Measurements from ENCODE around the gene PSRC1.

Gene PSRC1

DNA sequence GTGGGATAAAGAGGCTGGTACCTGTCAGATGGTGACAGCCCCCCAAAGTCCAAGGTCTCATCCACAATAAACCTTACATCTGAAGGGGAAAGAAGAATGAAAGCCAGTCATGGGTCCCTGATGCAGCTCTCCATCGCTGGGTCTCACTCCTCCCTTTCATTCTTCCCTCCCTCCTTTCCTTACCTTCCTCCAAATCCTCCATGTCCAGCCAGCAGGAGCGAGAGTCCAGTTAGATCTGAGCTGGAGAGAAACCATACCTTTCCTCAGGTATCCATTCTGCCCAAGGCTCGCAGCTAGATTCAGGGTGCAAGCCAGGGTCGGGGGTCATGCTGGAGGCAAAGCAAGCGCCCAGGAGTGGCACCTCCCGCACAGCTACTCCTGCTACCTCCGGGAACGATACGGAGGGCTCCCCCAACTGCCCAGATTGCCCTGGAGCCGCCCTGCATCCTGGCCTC, 421 bp downstream of the PSRC1 start:
- H2AFZ ChIP-seq (ENCODE audit: low read length), result peak overlapping the region; percentile 80
- TF ChIP-seq EZH2phosphoT487 (IDR thresholded peaks at IDR 0.05; ENCODE audit: borderline replicate concordance), result no peak
- TF ChIP-seq, protein P1, sequence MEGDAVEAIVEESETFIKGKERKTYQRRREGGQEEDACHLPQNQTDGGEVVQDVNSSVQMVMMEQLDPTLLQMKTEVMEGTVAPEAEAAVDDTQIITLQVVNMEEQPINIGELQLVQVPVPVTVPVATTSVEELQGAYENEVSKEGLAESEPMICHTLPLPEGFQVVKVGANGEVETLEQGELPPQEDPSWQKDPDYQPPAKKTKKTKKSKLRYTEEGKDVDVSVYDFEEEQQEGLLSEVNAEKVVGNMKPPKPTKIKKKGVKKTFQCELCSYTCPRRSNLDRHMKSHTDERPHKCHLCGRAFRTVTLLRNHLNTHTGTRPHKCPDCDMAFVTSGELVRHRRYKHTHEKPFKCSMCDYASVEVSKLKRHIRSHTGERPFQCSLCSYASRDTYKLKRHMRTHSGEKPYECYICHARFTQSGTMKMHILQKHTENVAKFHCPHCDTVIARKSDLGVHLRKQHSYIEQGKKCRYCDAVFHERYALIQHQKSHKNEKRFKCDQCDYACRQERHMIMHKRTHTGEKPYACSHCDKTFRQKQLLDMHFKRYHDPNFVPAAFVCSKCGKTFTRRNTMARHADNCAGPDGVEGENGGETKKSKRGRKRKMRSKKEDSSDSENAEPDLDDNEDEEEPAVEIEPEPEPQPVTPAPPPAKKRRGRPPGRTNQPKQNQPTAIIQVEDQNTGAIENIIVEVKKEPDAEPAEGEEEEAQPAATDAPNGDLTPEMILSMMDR (conservative IDR thresholded peaks at IDR 0.05; ENCODE audit: low read length), result no peak
- peaks cover 38% of the 10 kb centered on the region for H3K4me1 ChIP-seq (ENCODE audit: insufficient read depth, low read length, poor library complexity, severe bottlenecking)

DNA sequence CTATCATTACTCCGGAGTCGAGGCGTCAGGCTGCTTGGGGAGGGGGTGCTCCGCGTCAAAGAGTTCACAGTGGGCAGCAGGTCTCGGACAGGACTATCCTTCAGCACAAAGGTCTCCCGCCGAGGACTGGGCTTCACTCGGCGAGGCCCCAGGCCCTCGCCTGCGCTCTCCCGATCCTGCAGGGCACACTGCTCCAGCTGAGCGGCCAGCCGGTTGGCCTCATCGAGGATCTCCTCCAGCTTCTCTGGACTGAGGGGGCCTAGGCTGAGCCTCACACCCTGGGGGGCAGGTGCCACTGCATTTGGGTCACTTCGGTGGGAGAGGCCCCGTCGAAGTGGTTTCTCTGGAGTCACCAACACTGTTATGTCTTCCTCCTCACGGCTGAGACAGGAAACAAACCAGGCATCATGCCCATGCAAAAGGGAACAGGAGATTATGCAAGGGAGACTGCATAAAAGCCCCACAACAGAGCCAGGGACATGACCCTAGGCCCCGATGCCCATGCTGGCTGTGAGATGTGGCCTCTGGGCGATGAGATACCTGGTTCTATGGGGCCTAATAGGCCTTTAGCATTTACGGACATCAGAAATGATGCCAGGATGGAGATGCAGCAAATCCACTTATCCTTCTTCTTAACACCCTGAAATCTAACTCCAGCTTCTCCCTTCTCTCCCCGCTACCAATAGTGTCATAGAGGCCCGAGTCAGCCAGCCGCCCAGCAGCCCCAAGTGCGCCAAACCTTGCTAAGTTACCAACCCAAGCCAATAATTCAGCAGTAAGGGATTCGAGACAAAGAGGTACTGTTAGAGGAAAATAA, 1.1 kb downstream of the PSRC1 start:
- Histone ChIP-seq H2AFZ (ENCODE audit: low read length) (no peak overlapping the region; the same call in 1 of the 2 replicates), H4K20me1 (ENCODE audit: insufficient read depth, low read length, poor library complexity, severe bottlenecking) (no peaks in the 10 kb centered on the region), H3K9me3 (ENCODE audit: insufficient read depth, low read depth, low read length) (no peaks in the 10 kb centered on the region), H3K9ac (ENCODE audit: low read depth, low read length, poor library complexity, severe bottlenecking) (peak overlapping the region; percentile 92), H3K4me1 (ENCODE audit: insufficient read depth, low read length, poor library complexity, severe bottlenecking) (peaks cover 41% of the 10 kb centered on the region), H3K36me3 (ENCODE audit: insufficient read depth, low read length) (no peaks in the 10 kb centered on the region), H3K4me3 (ENCODE audit: low read length, poor library complexity, severe bottlenecking) (peak overlapping the region; percentile 86), H3K4me2 (ENCODE audit: low read depth, low read length, poor library complexity, severe bottlenecking) (peak overlapping the region; percentile 94), H3F3A (ENCODE audit: low read depth) (no peaks in the 10 kb centered on the region), H3K27me3 (ENCODE audit: insufficient read depth, low read length, poor library complexity, severe bottlenecking) (no peaks in the 10 kb centered on the region), H3K9me2 (replicated peaks; ENCODE audit: low read depth, low read length) (no peaks in the 10 kb centered on the region), H3K79me2 (ENCODE audit: insufficient read depth, low read length) (peaks cover 35% of the 10 kb centered on the region)
- TF ChIP-seq, protein P1 (conservative IDR thresholded peaks at IDR 0.05; ENCODE audit: low read length), result no peak
- TF ChIP-seq EZH2phosphoT487 (IDR thresholded peaks at IDR 0.05; ENCODE audit: borderline replicate concordance), result no peak

More for the DNA sequence above, 421 bp downstream of the PSRC1 start:
- Histone ChIP-seq H3K36me3 (ENCODE audit: insufficient read depth, low read length) (no peaks in the 10 kb centered on the region), H3K9me2 (replicated peaks; ENCODE audit: low read depth, low read length) (no peaks in the 10 kb centered on the region), H3K9me3 (ENCODE audit: insufficient read depth, low read depth, low read length) (no peaks in the 10 kb centered on the region), H3K4me3 (ENCODE audit: low read length, poor library complexity, severe bottlenecking) (peak overlapping the region; percentile 86), H3K79me2 (ENCODE audit: insufficient read depth, low read length) (peaks cover 35% of the 10 kb centered on the region), H3K4me2 (ENCODE audit: low read depth, low read length, poor library complexity, severe bottlenecking) (peak overlapping the region; percentile 94), H3K27me3 (ENCODE audit: insufficient read depth, low read length, poor library complexity, severe bottlenecking) (no peaks in the 10 kb centered on the region), H3K9ac (ENCODE audit: low read depth, low read length, poor library complexity, severe bottlenecking) (peak overlapping the region; percentile 92), H3F3A (ENCODE audit: low read depth) (no peaks in the 10 kb centered on the region), H4K20me1 (ENCODE audit: insufficient read depth, low read length, poor library complexity, severe bottlenecking) (no peaks in the 10 kb centered on the region)

DNA sequence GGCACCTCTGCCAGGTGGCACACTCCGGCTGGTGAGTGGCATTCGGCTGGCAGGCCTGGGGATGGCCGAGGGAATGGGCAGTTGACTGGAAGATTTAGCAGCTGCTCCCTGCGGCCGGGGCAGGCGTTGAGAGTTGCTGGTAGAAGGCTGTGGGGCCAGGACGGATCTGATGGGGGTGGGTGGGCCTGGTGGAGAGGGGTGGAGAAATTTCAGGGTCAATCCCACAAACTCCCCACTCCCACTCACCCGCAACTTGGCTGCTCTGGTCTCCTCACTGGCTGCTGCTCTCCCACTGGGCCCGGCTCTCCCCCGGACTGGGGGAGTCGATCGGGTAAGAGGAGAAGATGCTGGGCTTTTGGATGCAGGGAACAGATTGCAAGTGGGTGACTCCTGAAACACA, 2.1 kb downstream of the PSRC1 start:
- Histone ChIP-seq H3K27me3 (ENCODE audit: insufficient read depth, low read length, poor library complexity, severe bottlenecking) (no peaks in the 10 kb centered on the region), H4K20me1 (ENCODE audit: insufficient read depth, low read length, poor library complexity, severe bottlenecking) (no peaks in the 10 kb centered on the region), H3K4me2 (ENCODE audit: low read depth, low read length, poor library complexity, severe bottlenecking) (peak overlapping the region; percentile 94), H3K9ac (ENCODE audit: low read depth, low read length, poor library complexity, severe bottlenecking) (peak overlapping the region; percentile 92), H3F3A (ENCODE audit: low read depth) (no peaks in the 10 kb centered on the region), H3K9me2 (replicated peaks; ENCODE audit: low read depth, low read length) (no peaks in the 10 kb centered on the region), H3K36me3 (ENCODE audit: insufficient read depth, low read length) (no peaks in the 10 kb centered on the region), H3K4me3 (ENCODE audit: low read length, poor library complexity, severe bottlenecking) (peak overlapping the region; percentile 86), H3K4me1 (ENCODE audit: insufficient read depth, low read length, poor library complexity, severe bottlenecking) (peaks cover 41% of the 10 kb centered on the region), H2AFZ (ENCODE audit: low read length) (no peak overlapping the region), H3K79me2 (ENCODE audit: insufficient read depth, low read length) (peaks cover 35% of the 10 kb centered on the region), H3K9me3 (ENCODE audit: insufficient read depth, low read depth, low read length) (no peaks in the 10 kb centered on the region)
- TF ChIP-seq, protein P1 (conservative IDR thresholded peaks at IDR 0.05; ENCODE audit: low read length), result no peak
- TF ChIP-seq EZH2phosphoT487 (IDR thresholded peaks at IDR 0.05; ENCODE audit: borderline replicate concordance), result no peak
